Measurements from ENCODE around the gene RPS6KA5.

RPS6KA5 gene

GRCh38 chr14:90808759-90809529 is 251.5 kb downstream of the RPS6KA5 start:
- FAIRE-seq: no peak
- no peak for DNase-seq (ENCODE audit: insufficient read length, low spot score)
- TF ChIP-seq, protein P1, sequence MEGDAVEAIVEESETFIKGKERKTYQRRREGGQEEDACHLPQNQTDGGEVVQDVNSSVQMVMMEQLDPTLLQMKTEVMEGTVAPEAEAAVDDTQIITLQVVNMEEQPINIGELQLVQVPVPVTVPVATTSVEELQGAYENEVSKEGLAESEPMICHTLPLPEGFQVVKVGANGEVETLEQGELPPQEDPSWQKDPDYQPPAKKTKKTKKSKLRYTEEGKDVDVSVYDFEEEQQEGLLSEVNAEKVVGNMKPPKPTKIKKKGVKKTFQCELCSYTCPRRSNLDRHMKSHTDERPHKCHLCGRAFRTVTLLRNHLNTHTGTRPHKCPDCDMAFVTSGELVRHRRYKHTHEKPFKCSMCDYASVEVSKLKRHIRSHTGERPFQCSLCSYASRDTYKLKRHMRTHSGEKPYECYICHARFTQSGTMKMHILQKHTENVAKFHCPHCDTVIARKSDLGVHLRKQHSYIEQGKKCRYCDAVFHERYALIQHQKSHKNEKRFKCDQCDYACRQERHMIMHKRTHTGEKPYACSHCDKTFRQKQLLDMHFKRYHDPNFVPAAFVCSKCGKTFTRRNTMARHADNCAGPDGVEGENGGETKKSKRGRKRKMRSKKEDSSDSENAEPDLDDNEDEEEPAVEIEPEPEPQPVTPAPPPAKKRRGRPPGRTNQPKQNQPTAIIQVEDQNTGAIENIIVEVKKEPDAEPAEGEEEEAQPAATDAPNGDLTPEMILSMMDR (IDR thresholded peaks at IDR 0.05; ENCODE audit: insufficient read depth, missing control alignments): no peak

GRCh38 chr14:90807060-90807459 is 253.4 kb downstream of the RPS6KA5 start:
- DNase-seq (ENCODE audit: insufficient read length, low spot score) (no peak), FAIRE-seq (no peak)
- TF ChIP-seq, protein P1 (IDR thresholded peaks at IDR 0.05; ENCODE audit: insufficient read depth, missing control alignments): no peak

- TF ChIP-seq, protein P1 (IDR thresholded peaks at IDR 0.05; ENCODE audit: insufficient read depth, missing control alignments): no peak
- DNase-seq (ENCODE audit: insufficient read length, low spot score) (no peak), FAIRE-seq (no peak)
Measured at GRCh38 chr14:90805662-90806540, 254.5 kb downstream of the RPS6KA5 start.

DNA sequence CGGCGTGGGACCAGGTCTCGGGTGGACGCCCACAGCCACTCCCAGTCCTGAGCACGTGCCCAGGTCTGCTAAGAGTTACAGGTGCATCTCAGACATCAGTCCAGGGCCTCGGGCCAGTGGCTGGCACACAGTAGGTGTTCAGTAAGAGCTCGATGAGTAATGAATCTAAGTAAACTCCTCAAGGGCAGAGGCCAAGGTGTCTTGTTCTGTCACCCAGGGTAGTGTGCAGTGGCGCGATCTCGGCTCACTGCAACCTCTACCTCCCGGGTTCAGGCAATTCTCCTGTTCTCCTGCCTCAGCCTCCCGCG is 255.4 kb downstream of the RPS6KA5 start:
- DNase-seq (ENCODE audit: insufficient read length, low spot score): no peak
- TF ChIP-seq, protein P1 (IDR thresholded peaks at IDR 0.05; ENCODE audit: insufficient read depth, missing control alignments): no peak
- no peak for FAIRE-seq

DNA sequence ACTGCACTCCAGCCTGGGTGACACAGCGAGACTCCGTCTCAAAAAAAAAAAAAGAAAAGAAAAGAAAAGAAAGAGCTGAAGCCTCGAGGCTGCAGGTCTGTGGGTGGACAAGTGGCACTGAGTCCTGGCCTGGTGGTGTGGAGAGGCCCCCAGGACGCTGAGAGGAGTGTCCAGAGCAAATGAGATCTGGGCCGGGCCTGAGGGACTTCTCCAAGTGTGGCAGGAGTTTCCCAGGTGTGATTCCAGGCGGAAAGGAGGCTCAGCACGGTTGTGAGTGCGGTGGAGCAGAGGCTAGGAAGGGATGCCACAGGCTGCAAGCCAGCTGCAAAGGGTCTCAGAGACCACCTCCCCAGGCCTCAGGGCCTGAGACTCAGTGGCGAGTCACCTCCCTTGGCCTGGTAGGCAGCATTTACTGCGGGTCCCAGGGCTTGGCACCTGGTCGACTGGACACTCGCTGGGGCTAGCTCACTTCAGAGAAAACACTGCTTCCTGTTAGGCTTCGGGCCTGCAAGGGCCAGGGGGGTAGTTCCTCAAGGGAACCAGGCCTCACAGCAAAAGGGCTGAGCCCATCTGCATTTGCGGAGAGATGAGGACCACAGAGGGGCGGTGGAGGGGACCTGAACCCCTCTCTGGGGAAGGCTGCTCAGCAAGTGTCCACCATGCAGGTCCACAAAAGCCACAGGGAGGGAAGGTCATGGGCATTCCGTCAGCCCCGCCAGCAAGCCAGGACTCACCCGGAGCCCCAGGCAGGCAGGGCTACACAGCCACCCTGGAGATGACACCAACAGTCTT is 256.0 kb downstream of the RPS6KA5 start:
- TF ChIP-seq, protein P1 (IDR thresholded peaks at IDR 0.05; ENCODE audit: insufficient read depth, missing control alignments): no peak
- FAIRE-seq (no peak), DNase-seq (ENCODE audit: insufficient read length, low spot score) (no peak)

GRCh38 chr14:90803249-90803648 is 257.2 kb downstream of the RPS6KA5 start:
- TF ChIP-seq, protein P1 (IDR thresholded peaks at IDR 0.05; ENCODE audit: insufficient read depth, missing control alignments): no peak
- DNase-seq (ENCODE audit: insufficient read length, low spot score): no peak
- no peak for FAIRE-seq

Data from D721Med (cell line).